MM.1S (cell line): Measurements from ENCODE around the gene LPIN1.

Experiments used
- EZH2phosphoT487 ChIP-seq: fragments of 300-600 bp; sonication (generic); IDR thresholded peaks from 2 replicates; pipeline ENCODE4 v1.6.1; 2018; ENCODE audit warnings: antibody characterized with exemption, low read length
- TF ChIP-seq, protein P1 (sequence below): fragments of 300-600 bp; sonication (generic); IDR thresholded peaks from 2 replicates; pipeline ENCODE4 v1.5.1; 2016; ENCODE audit warnings: antibody characterized with exemption, low read length, mixed read lengths

DNA sequence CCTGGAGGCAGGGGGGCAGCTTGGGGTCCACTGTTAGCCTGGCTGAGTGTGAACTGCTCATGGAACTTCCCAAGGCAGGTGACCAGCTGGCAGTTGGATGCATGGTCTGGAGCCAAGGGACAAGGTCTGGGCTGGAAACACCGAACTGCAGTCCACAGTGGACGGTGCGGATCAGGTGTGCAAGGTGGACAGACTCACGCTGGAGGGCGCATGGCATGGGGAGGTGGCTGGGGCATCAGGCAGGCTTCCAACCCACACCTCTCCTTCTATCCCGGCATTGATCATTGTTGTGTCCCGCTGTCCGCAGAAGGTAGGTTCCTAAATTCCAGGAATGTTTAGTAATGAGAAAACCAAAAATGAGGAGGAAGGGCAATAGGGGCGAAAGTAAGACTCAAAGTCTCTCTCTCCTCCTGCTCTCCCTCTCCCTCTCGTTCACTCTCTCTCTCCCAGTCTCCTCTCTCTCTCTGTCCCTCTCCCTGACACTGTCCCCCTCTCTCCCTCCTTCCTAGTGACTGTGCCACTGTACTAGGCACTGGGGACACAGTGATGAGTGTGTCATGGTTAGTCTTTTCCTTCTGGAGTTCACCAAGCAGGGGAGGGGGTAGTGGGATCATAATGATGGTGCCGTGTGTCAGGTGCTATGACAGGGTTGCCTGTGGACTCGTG, 30.3 kb upstream of the LPIN1 start:
- TF ChIP-seq, protein P1, sequence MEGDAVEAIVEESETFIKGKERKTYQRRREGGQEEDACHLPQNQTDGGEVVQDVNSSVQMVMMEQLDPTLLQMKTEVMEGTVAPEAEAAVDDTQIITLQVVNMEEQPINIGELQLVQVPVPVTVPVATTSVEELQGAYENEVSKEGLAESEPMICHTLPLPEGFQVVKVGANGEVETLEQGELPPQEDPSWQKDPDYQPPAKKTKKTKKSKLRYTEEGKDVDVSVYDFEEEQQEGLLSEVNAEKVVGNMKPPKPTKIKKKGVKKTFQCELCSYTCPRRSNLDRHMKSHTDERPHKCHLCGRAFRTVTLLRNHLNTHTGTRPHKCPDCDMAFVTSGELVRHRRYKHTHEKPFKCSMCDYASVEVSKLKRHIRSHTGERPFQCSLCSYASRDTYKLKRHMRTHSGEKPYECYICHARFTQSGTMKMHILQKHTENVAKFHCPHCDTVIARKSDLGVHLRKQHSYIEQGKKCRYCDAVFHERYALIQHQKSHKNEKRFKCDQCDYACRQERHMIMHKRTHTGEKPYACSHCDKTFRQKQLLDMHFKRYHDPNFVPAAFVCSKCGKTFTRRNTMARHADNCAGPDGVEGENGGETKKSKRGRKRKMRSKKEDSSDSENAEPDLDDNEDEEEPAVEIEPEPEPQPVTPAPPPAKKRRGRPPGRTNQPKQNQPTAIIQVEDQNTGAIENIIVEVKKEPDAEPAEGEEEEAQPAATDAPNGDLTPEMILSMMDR = no peak
- TF ChIP-seq EZH2phosphoT487 = no peak
